HEK293T (cell line): ENCODE data around the gene USO1.
"Not testable (repeated sequence)": the region's sequence is repeated elsewhere in the genome, so short reads cannot be mapped to it uniquely, and the experiment has no call there.

Experiments
- BHLHE40 ChIP-seq: fragments of 450-650 bp; IDR thresholded peaks from 2 replicates; pipeline ENCODE4 v1.6.1; 2016; ENCODE audit warnings: mild to moderate bottlenecking, moderate library complexity, borderline replicate concordance
- ELF4 ChIP-seq: fragments of 450-650 bp; IDR thresholded peaks from 2 replicates; pipeline ENCODE4 v1.6.1; 2017; ENCODE audit warnings: antibody characterized with exemption
- FOXA1 ChIP-seq: fragments of 450-650 bp; IDR thresholded peaks from 2 replicates; pipeline ENCODE4 v1.6.1; 2016; ENCODE audit warnings: mild to moderate bottlenecking
- FOXK2 ChIP-seq: fragments of 450-650 bp; IDR thresholded peaks from 2 replicates; pipeline ENCODE4 v1.6.1; 2016; ENCODE audit warnings: mild to moderate bottlenecking
- FOXM1 ChIP-seq: fragments of 450-650 bp; IDR thresholded peaks from 2 replicates; pipeline ENCODE4 v1.6.1; 2017; ENCODE audit warnings: mild to moderate bottlenecking, borderline replicate concordance
- L3MBTL2 ChIP-seq: fragments of 450-650 bp; conservative IDR thresholded peaks from 2 replicates; pipeline ENCODE4 v1.6.1; 2016; ENCODE audit warnings: mild to moderate bottlenecking
- LEF1 ChIP-seq: fragments of 450-650 bp; IDR thresholded peaks from 2 replicates; pipeline ENCODE4 v1.6.1; 2017; ENCODE audit warnings: mild to moderate bottlenecking, borderline replicate concordance
- NFRKB ChIP-seq: fragments of 450-650 bp; IDR thresholded peaks from 2 replicates; pipeline ENCODE4 v1.6.1; 2016; ENCODE audit warnings: mild to moderate bottlenecking, moderate library complexity
- SP1 ChIP-seq: fragments of 450-650 bp; IDR thresholded peaks from 2 replicates; pipeline ENCODE4 v1.6.1; 2017
- SUZ12 ChIP-seq: fragments of 450-650 bp; IDR thresholded peaks from 2 replicates; pipeline ENCODE4 v1.6.1; 2016; ENCODE audit warnings: mild to moderate bottlenecking
- ZNF384 ChIP-seq: fragments of 450-650 bp; IDR thresholded peaks from 2 replicates; pipeline ENCODE4 v1.6.1; 2016

DNA sequence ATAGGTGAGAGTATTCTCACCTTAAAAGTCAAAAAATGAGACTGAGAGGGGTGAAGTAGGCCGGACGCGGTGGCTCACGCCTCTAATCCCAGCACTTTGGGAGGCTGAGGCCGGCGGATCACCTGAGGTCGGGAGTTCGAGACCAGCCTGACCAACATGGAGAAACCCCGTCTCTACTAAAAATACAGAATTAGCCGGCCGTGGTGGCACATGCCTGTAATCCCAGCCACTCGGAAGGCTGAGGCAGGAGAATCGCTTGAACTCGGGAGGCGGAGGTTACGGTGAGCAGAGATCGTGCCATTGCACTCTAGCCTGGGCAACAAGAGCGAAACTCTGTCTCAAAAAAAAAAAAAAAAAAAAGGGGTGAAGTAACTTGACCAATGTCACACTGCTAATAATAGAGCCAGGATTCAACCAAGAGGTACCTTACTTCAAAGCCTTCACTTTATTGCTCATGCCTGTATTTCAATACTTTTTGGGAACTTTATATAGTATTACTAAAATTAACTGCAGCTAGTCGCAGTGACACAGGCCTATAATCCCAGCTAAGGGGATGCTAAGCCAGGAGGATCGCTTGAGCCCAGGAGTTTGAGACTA is 1.7 kb downstream of the USO1 start:
- TF ChIP-seq ZNF384: 0 out of 2 replicates have a peak, but pooled peaks have one; percentile 38
- TF ChIP-seq FOXA1, NFRKB, LEF1, SP1, SUZ12, BHLHE40, FOXM1, FOXK2, ELF4, L3MBTL2: not testable (repeated sequence)
